Panc1 (cell line): ENCODE measurements around the gene HYAL2. TPM values are rescaled to one million over a fixed set of nuclear protein-coding genes. Genes with fewer than 3 reads are reported as not detected.

Source experiments
- ATAC-seq: fragments of 200-7000 bp; cut with Tn5 transposase; 2 replicates; pipeline ENCODE4 v1.9.1; 2020; ENCODE audit warnings: mild to moderate bottlenecking, moderate library complexity
- BruUV-seq: library from RNA; stranded (reverse); fragments of 400-500 nt; replicated peaks from 2 replicates; lab custom pipeline; 2021; lab: Mats Ljungman, UMichigan
- CTCF ChIA-PET: fragments of 300-600 bp; sonication (Branson Sonifier 250); formaldehyde crosslinking; loops from one replicate; lab custom pipeline; 2022; ENCODE audit warnings: antibody characterized with exemption; lab: Charles Lee
- POLR2A ChIA-PET: fragments of 300-600 bp; sonication (Branson Sonifier 250); formaldehyde crosslinking; loops from one replicate; lab custom pipeline; 2022; ENCODE audit warnings: antibody characterized with exemption; lab: Charles Lee
- DNase-seq: peaks from one replicate; pipeline ENCODE4 v3.0.0-alpha.2; 2010; ENCODE audit warnings: low read depth, low spot score
- H3K27ac ChIP-seq: 2 replicates; pipeline ENCODE4 v1.5.1; 2011; ENCODE audit warnings: mild to moderate bottlenecking, low read length, inconsistent platforms
- H3K27me3 ChIP-seq: fragments of 200-500 bp; sonication (Bioruptor generic); 2 replicates; pipeline ENCODE4 v1.6.0; 2014; ENCODE audit warnings: low read length, inconsistent platforms; ENCODE audit not compliant: control insufficient read depth, insufficient read depth
- H3K36me3 ChIP-seq: fragments of 200-500 bp; sonication (Bioruptor generic); 2 replicates; pipeline ENCODE4 v1.5.1; 2014; ENCODE audit warnings: inconsistent platforms, mild to moderate bottlenecking, low read length, moderate library complexity; ENCODE audit not compliant: control insufficient read depth, insufficient read depth
- H3K4me1 ChIP-seq: 2 replicates; pipeline ENCODE4 v1.5.1; 2011; ENCODE audit warnings: inconsistent platforms, mild to moderate bottlenecking, low read length, moderate library complexity; ENCODE audit not compliant: control insufficient read depth, insufficient read depth
- H3K4me3 ChIP-seq, 2 experiments: 2 replicates each; pipeline ENCODE4 v1.5.1; 2011 to 2012; ENCODE audit warnings: low read depth in 2 of 2, low read length in 2 of 2, mild to moderate bottlenecking in 2 of 2, inconsistent platforms in 1 of 2, moderate library complexity in 1 of 2
- H3K9me3 ChIP-seq: fragments of 200-500 bp; sonication (Bioruptor generic); 2 replicates; pipeline ENCODE4 v1.5.1; 2014; ENCODE audit warnings: low read depth, mild to moderate bottlenecking, inconsistent platforms, low read length, moderate library complexity; ENCODE audit not compliant: control insufficient read depth, insufficient read depth
- POLR2AphosphoS5 ChIP-seq: IDR thresholded peaks from 2 replicates; pipeline ENCODE4 v1.6.1; 2012; ENCODE audit warnings: mild to moderate bottlenecking, low read depth, low read length, moderate library complexity
- SIN3A ChIP-seq: IDR thresholded peaks from 2 replicates; pipeline ENCODE4 v1.6.1; 2012; ENCODE audit warnings: low read depth, mild to moderate bottlenecking, low read length, moderate library complexity, borderline replicate concordance; ENCODE audit not compliant: insufficient read depth
- TCF7L2 ChIP-seq: IDR thresholded peaks from 2 replicates; pipeline ENCODE4 v1.6.1; 2011; ENCODE audit warnings: mild to moderate bottlenecking, low read depth, low read length, inconsistent platforms
- in situ Hi-C: cut with HindIII; loops from 2 replicates; pipeline ENCODE4 v1.10.0; 2016; ENCODE audit warnings: low sequenced_read_pairs, low pct_unique_long_range_greater_than_20kb
- intact Hi-C: fragments of 100-400 bp; cut with micrococcal nuclease; formaldehyde crosslinking; loops from one replicate; pipeline ENCODE4 v1.10.0; 2022; ENCODE audit not compliant: unreplicated experiment
- total RNA-seq: library from RNA; stranded (reverse); gene quantifications from one replicate; pipeline ENCODE4 v1.2.1, GENCODE V29; 2021; ENCODE audit not compliant: unreplicated experiment
- TF ChIP-seq, protein P1 (sequence below), 2 experiments: IDR thresholded peaks; 2 replicates each; pipeline ENCODE4 v1.6.1; 2011 to 2012; ENCODE audit warnings: low read depth in 2 of 2, control low read depth in 1 of 2, low read length in 1 of 2, mild to moderate bottlenecking in 1 of 2, moderate library complexity in 1 of 2; ENCODE audit not compliant: insufficient read depth in 1 of 2
- TF ChIP-seq, protein P2 (sequence below): fragments of 450-650 bp; IDR thresholded peaks from 2 replicates; pipeline ENCODE4 v1.5.1; 2017; ENCODE audit warnings: mild to moderate bottlenecking

The HYAL2 gene
- total RNA-seq, 1 experiment from 2014 or later: 41.5 TPM

DNA sequence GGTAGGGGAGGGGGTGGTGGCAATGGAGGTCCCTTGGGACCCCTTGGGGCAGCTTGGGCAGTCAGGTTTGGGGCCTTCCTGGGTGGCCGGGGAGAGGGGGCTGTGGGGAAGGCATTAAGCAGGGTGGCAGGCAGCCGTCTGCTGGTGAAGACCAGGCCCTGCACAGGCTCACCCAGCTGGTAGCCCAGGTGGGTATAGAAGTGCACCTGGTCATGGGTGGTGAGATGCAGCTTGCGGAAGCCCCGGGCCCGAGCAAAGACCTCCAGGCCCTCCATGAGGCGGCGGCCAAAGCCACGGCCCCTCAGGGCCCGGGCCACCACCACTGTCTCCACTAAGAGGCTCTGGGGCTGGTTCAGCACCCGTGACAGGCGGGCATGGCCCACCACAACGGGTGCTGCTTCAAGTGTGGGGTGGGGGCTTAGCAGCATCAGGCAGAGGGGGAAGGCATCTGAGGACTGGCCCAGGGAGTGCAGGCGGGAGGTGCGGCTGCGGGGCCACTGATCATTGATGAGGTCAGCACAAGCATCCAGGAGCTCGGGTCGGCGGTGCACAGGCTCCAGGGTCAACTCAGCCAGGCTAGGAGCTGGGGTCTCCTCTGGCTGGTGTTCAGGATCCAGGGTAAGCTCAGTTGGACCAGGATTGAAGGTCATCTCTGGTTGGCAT, 25.7 kb downstream of the HYAL2 start:
- DNase-seq: no peak
- no peaks in the 10 kb centered on the region for H3K36me3 ChIP-seq
- no peaks in the 10 kb centered on the region for H3K27me3 ChIP-seq
- H3K4me1 ChIP-seq: peaks cover 10% of the 10 kb centered on the region
- intact Hi-C loops (no loop called here), in situ Hi-C loops (no loop called here)
- BruUV-seq: no TSS peak
- H3K9me3 ChIP-seq: no peaks in the 10 kb centered on the region
- H3K27ac ChIP-seq: no peak overlapping the region
- no peak overlapping the region for H3K4me3 ChIP-seq
- ChIA-PET CTCF (interaction anchor here (0.6 kb wide), 1 partner anchor 265 kb away, joined by 3 read pairs; no protein-coding TSS in a partner anchor), POLR2A (no interaction called here)
- no peak for ATAC-seq
- TF ChIP-seq SIN3A (no peak), POLR2AphosphoS5 (no peak), TCF7L2 (no peak)
- TF ChIP-seq, protein P1, sequence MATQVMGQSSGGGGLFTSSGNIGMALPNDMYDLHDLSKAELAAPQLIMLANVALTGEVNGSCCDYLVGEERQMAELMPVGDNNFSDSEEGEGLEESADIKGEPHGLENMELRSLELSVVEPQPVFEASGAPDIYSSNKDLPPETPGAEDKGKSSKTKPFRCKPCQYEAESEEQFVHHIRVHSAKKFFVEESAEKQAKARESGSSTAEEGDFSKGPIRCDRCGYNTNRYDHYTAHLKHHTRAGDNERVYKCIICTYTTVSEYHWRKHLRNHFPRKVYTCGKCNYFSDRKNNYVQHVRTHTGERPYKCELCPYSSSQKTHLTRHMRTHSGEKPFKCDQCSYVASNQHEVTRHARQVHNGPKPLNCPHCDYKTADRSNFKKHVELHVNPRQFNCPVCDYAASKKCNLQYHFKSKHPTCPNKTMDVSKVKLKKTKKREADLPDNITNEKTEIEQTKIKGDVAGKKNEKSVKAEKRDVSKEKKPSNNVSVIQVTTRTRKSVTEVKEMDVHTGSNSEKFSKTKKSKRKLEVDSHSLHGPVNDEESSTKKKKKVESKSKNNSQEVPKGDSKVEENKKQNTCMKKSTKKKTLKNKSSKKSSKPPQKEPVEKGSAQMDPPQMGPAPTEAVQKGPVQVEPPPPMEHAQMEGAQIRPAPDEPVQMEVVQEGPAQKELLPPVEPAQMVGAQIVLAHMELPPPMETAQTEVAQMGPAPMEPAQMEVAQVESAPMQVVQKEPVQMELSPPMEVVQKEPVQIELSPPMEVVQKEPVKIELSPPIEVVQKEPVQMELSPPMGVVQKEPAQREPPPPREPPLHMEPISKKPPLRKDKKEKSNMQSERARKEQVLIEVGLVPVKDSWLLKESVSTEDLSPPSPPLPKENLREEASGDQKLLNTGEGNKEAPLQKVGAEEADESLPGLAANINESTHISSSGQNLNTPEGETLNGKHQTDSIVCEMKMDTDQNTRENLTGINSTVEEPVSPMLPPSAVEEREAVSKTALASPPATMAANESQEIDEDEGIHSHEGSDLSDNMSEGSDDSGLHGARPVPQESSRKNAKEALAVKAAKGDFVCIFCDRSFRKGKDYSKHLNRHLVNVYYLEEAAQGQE (IDR thresholded peaks at IDR 0.05; ENCODE audit: insufficient read depth in 1 of 2, low read depth in 2 of 2, low read length in 1 of 2): no peak
- TF ChIP-seq, protein P2, sequence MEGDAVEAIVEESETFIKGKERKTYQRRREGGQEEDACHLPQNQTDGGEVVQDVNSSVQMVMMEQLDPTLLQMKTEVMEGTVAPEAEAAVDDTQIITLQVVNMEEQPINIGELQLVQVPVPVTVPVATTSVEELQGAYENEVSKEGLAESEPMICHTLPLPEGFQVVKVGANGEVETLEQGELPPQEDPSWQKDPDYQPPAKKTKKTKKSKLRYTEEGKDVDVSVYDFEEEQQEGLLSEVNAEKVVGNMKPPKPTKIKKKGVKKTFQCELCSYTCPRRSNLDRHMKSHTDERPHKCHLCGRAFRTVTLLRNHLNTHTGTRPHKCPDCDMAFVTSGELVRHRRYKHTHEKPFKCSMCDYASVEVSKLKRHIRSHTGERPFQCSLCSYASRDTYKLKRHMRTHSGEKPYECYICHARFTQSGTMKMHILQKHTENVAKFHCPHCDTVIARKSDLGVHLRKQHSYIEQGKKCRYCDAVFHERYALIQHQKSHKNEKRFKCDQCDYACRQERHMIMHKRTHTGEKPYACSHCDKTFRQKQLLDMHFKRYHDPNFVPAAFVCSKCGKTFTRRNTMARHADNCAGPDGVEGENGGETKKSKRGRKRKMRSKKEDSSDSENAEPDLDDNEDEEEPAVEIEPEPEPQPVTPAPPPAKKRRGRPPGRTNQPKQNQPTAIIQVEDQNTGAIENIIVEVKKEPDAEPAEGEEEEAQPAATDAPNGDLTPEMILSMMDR: no peak

DNA sequence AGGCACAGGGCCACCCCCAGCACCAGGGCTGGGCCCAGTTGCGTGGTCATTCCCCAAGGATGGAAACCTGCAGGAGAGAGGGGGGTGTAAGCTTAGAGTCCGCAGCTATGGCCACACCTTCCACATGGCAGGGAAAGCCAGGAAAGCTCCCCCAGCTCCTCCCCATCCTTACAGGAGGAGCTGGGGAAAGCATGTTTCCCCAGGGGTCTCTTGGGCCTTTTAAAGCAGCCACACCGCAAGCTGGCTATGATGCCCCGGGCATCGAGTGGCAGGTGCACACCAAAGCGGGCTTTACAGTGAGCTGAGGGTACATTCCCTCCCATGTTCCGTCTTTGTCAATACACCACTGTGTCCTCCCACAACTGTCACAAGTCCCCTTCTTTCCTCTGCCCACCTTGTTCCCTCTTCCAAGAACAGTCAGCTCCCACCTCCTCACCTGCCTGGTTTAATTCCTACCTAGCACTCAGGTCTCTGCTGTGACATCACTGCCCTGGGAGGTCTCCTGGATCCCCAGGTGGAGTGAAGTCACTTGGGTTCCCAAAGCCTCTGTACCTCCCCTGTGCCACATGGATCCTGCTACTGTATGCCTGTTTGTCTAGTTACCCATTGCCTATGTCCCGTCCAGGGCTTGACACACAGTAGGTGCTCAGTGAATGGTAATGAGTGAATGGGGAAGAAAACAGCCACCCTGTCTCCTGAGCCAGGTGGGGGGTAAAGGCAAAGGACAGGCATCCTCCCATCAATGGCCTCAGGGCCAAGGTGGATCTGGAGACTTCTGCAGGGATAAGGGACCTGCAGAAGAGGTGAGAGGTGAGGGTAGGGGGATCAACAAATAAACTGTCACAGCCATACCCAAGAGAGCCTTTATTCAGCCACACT, 26.8 kb downstream of the HYAL2 start:
- no peak for DNase-seq
- no TSS peak for BruUV-seq
- H3K36me3 ChIP-seq: no peaks in the 10 kb centered on the region
- H3K4me3 ChIP-seq: no peak overlapping the region
- H3K27ac ChIP-seq: no peak overlapping the region
- ATAC-seq: no peak
- H3K4me1 ChIP-seq: peaks cover 13% of the 10 kb centered on the region
- no peak for TF ChIP-seq POLR2AphosphoS5
- TF ChIP-seq, protein P2: no peak
- no peak for TF ChIP-seq TCF7L2
- TF ChIP-seq SIN3A: no peak
- TF ChIP-seq, protein P1 (IDR thresholded peaks at IDR 0.05; ENCODE audit: insufficient read depth in 1 of 2, low read depth in 2 of 2, low read length in 1 of 2): no peak
- ChIA-PET CTCF (no interaction called here), POLR2A (no interaction called here)
- intact Hi-C loops (no loop called here), in situ Hi-C loops (no loop called here)
- H3K9me3 ChIP-seq: no peaks in the 10 kb centered on the region
- H3K27me3 ChIP-seq: no peaks in the 10 kb centered on the region
